NB4 (cell line): Measurements from ENCODE around the gene CPSF7.

ENCODE experiments used
- CTCF ChIP-seq: IDR thresholded peaks from one replicate; pipeline ENCODE4 v1.5.1; 2012; ENCODE audit warnings: low read depth, low read length
- TF ChIP-seq, protein P1 (sequence below): IDR thresholded peaks from 2 replicates; pipeline ENCODE4 v1.6.1; 2011; ENCODE audit warnings: low read depth, low read length

- TF ChIP-seq CTCF = no peak
- TF ChIP-seq, protein P1, sequence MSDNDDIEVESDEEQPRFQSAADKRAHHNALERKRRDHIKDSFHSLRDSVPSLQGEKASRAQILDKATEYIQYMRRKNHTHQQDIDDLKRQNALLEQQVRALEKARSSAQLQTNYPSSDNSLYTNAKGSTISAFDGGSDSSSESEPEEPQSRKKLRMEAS = no peak
Observed at GRCh38 chr11:61358566-61358965, 71.2 kb downstream of the CPSF7 start.
